ENCODE measurements around the gene TTBK2. TPM values are rescaled to one million over a fixed set of nuclear protein-coding genes. Genes with fewer than 3 reads are reported as not detected.

TTBK2 gene
- total and polyA plus RNA-seq, 10 of the 15 experiments (the other 5 are each of a cell fraction or from before 2014, with no cell fraction given): 0.66 to 9.1 (median 3.7) TPM

DNA sequence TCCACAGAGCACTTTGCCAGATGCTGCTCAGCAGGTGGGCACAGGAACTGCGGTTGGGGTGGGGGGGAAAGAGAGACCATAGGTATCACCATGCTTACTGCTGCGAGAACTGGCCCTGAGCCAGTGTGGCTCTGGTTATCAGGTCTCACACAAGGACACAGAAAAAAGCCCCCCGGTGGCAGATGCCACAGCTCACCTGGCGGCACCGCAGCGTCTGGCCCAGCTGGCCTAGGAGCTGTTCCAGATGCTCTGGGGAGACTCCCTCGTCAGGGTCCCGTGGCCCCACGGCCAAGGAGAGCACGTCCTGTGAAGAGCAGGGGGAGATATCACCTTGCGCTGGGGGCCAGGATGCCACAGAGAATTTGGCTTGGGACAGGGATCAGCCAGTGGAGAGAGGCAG is 194.5 kb downstream of the TTBK2 start (continued):
- TF ChIP-seq, protein P1, sequence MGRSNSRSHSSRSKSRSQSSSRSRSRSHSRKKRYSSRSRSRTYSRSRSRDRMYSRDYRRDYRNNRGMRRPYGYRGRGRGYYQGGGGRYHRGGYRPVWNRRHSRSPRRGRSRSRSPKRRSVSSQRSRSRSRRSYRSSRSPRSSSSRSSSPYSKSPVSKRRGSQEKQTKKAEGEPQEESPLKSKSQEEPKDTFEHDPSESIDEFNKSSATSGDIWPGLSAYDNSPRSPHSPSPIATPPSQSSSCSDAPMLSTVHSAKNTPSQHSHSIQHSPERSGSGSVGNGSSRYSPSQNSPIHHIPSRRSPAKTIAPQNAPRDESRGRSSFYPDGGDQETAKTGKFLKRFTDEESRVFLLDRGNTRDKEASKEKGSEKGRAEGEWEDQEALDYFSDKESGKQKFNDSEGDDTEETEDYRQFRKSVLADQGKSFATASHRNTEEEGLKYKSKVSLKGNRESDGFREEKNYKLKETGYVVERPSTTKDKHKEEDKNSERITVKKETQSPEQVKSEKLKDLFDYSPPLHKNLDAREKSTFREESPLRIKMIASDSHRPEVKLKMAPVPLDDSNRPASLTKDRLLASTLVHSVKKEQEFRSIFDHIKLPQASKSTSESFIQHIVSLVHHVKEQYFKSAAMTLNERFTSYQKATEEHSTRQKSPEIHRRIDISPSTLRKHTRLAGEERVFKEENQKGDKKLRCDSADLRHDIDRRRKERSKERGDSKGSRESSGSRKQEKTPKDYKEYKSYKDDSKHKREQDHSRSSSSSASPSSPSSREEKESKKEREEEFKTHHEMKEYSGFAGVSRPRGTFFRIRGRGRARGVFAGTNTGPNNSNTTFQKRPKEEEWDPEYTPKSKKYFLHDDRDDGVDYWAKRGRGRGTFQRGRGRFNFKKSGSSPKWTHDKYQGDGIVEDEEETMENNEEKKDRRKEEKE (IDR thresholded peaks at IDR 0.05): no peak

DNA sequence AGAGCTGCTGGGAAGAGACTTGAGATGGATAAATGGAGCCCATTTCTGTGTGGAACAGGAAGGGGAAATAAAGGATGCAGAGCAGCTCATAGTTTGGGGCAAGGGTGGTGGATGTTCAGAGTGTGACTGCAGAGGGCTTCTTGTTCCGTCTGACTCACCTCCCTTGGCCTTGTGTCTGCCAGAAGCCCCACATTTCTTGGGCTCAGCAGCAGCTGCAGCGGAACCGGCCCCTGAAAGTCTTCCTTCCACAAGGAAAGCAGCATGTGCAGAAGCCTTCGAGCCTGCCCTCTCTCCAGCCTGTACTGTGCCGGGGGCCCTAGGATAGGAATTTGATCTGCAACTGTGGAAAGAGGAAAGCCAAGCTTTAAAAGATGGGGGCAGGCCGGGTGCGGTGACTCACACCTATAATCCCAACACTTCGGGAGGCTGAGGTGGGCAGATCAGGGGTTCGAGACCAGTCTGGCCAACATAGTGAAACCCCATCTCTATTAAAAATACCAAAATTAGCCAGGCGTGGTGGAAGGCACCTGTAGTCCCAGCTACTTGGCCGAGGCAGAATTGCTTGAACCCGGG is 195.2 kb downstream of the TTBK2 start:
- in situ Hi-C loops (cut with MboI) (no loop called here), intact Hi-C loops (cut with micrococcal nuclease; ENCODE audit: unreplicated experiment) (no loop called here)
- Histone ChIP-seq H4K20me1 (ENCODE audit: control insufficient read depth, insufficient read depth) (no peaks in the 10 kb centered on the region), H3K27ac (ENCODE audit: control insufficient read depth, insufficient read depth) (no peak overlapping the region), H2AFZ (ENCODE audit: control insufficient read depth, low read depth, low read length) (no peak overlapping the region), H3K4me2 (ENCODE audit: control insufficient read depth, insufficient read depth) (no peak overlapping the region), H3K36me3 (ENCODE audit: control insufficient read depth in 2 of 2, insufficient read depth in 2 of 2, low read length in 1 of 2) (peaks cover 13 to 21% of the 10 kb centered on the region in 2 experiments), H3K4me1 (ENCODE audit: control insufficient read depth, insufficient read depth, low read length) (no peaks in the 10 kb centered on the region), H3K27me3 (replicated peaks in 1 of 2; ENCODE audit: control insufficient read depth in 2 of 2, insufficient read depth in 2 of 2, low read length in 1 of 2) (no peaks in the 10 kb centered on the region), H3K9ac (ENCODE audit: control insufficient read depth, insufficient read depth, low read length) (no peak overlapping the region), H3K4me3 (no peak overlapping the region), H3K79me2 (ENCODE audit: control insufficient read depth, insufficient read depth, low read length) (no peaks in the 10 kb centered on the region), H3K9me3 (replicated peaks; ENCODE audit: control insufficient read depth, insufficient read depth, low read length) (no peaks in the 10 kb centered on the region)
- ChIA-PET POLR2A (interaction anchor here (0.5 to 0.7 kb wide), 2 partner anchors 10 to 192 kb away, joined by 3 to 4 read pairs; no protein-coding TSS in a partner anchor), CTCF (interaction anchor here (0.6 kb wide), 1 partner anchor 24 kb away, joined by 3 read pairs; no protein-coding TSS in a partner anchor), SMC1A (ENCODE audit: uncharacterized antibody, unreplicated experiment) (interaction anchor here (0.6 kb wide), 1 partner anchor 72 kb away, joined by 3 read pairs; no protein-coding TSS in a partner anchor), RAD21 (ENCODE audit: unreplicated experiment) (no interaction called here)
- 84% methylated on average over 11 of the region's 12 CpGs for WGBS (ENCODE audit: insufficient coverage, insufficient replicate concordance, low lambda C conversion rate, missing lambda C conversion rate)
- BruUV-seq (replicated peaks): no TSS peak
- ATAC-seq: no peak
- no peak for FAIRE-seq
- DNase-seq (ENCODE audit: low read depth, low spot score): no peak
- TF ChIP-seq BACH1 (IDR thresholded peaks at IDR 0.05; ENCODE audit: borderline replicate concordance) (no peak), POU2F2 (IDR thresholded peaks at IDR 0.05; ENCODE audit: borderline replicate concordance, low read depth, low read length) (no peak), SMARCA5 (IDR thresholded peaks at IDR 0.05) (no peak), SREBF2 (IDR thresholded peaks at IDR 0.05; ENCODE audit: low read length) (no peak)
- TF ChIP-seq, protein P1 (IDR thresholded peaks at IDR 0.05): no peak
- TF ChIP-seq, protein P2, sequence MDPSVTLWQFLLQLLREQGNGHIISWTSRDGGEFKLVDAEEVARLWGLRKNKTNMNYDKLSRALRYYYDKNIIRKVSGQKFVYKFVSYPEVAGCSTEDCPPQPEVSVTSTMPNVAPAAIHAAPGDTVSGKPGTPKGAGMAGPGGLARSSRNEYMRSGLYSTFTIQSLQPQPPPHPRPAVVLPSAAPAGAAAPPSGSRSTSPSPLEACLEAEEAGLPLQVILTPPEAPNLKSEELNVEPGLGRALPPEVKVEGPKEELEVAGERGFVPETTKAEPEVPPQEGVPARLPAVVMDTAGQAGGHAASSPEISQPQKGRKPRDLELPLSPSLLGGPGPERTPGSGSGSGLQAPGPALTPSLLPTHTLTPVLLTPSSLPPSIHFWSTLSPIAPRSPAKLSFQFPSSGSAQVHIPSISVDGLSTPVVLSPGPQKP (IDR thresholded peaks at IDR 0.05; ENCODE audit: low read depth, low read length): no peak
- TF ChIP-seq, protein P3, sequence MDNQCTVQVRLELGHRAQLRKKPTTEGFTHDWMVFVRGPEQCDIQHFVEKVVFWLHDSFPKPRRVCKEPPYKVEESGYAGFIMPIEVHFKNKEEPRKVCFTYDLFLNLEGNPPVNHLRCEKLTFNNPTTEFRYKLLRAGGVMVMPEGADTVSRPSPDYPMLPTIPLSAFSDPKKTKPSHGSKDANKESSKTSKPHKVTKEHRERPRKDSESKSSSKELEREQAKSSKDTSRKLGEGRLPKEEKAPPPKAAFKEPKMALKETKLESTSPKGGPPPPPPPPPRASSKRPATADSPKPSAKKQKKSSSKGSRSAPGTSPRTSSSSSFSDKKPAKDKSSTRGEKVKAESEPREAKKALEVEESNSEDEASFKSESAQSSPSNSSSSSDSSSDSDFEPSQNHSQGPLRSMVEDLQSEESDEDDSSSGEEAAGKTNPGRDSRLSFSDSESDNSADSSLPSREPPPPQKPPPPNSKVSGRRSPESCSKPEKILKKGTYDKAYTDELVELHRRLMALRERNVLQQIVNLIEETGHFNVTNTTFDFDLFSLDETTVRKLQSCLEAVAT (IDR thresholded peaks at IDR 0.05): no peak
- TF ChIP-seq, protein P4, sequence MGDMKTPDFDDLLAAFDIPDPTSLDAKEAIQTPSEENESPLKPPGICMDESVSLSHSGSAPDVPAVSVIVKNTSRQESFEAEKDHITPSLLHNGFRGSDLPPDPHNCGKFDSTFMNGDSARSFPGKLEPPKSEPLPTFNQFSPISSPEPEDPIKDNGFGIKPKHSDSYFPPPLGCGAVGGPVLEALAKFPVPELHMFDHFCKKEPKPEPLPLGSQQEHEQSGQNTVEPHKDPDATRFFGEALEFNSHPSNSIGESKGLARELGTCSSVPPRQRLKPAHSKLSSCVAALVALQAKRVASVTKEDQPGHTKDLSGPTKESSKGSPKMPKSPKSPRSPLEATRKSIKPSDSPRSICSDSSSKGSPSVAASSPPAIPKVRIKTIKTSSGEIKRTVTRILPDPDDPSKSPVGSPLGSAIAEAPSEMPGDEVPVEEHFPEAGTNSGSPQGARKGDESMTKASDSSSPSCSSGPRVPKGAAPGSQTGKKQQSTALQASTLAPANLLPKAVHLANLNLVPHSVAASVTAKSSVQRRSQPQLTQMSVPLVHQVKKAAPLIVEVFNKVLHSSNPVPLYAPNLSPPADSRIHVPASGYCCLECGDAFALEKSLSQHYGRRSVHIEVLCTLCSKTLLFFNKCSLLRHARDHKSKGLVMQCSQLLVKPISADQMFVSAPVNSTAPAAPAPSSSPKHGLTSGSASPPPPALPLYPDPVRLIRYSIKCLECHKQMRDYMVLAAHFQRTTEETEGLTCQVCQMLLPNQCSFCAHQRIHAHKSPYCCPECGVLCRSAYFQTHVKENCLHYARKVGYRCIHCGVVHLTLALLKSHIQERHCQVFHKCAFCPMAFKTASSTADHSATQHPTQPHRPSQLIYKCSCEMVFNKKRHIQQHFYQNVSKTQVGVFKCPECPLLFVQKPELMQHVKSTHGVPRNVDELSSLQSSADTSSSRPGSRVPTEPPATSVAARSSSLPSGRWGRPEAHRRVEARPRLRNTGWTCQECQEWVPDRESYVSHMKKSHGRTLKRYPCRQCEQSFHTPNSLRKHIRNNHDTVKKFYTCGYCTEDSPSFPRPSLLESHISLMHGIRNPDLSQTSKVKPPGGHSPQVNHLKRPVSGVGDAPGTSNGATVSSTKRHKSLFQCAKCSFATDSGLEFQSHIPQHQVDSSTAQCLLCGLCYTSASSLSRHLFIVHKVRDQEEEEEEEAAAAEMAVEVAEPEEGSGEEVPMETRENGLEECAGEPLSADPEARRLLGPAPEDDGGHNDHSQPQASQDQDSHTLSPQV (IDR thresholded peaks at IDR 0.05): no peak
